ENCODE data around the gene KCNH6.

KCNH6 gene

GRCh38 chr17:63512896-63513644 is 10.1 kb upstream of the KCNH6 start:
- DNase-seq (ENCODE audit: low read depth in 2 of 2) = no peak

- no peak for DNase-seq (ENCODE audit: low read depth in 2 of 2)
Measured at GRCh38 chr17:63514477-63514876, 8.7 kb upstream of the KCNH6 start.

DNA sequence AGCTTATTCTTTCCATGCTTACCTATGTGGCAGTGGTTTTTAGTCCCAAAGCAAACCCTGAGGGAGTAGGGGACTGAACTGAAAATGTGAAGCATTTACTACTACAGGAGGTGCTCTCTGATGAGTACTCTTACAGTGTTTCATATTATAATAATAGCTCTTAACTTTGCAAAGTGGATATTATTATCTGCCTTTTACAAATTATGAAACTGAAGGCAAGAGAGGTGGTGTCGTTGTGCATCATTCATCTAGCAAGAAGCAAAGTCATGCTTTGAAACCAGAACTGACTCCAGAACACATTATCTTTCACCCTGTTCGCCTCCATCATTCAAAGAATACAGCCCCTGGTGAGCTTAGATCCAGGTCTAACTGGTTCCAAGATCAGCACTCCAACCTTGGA is 8.2 kb upstream of the KCNH6 start:
- no peak for DNase-seq (ENCODE audit: low read depth in 2 of 2)

DNA sequence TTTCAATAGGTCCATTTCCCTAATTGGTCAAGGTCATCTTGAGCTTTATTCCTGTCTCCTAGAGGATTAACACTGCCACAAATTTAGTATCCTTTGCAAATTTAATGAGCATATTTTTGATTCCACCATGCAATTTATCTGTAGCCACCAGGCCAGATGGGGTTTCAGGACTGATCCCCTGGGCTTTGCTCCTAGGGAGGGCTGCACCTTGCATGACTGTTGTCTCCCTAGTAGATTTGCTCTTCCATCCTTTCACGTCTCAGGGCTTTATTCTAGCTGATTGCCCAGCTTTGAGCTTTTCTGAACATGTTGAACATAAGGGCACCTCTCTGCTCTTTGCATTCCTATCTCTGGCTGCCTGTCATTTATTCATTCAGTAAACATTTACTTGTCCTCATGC is 7.7 kb upstream of the KCNH6 start:
- no peak for DNase-seq (ENCODE audit: low read depth in 2 of 2)

- no peak for DNase-seq (ENCODE audit: low read depth in 2 of 2)
Measured at GRCh38 chr17:63516910-63517824, 6.0 kb upstream of the KCNH6 start.

DNA sequence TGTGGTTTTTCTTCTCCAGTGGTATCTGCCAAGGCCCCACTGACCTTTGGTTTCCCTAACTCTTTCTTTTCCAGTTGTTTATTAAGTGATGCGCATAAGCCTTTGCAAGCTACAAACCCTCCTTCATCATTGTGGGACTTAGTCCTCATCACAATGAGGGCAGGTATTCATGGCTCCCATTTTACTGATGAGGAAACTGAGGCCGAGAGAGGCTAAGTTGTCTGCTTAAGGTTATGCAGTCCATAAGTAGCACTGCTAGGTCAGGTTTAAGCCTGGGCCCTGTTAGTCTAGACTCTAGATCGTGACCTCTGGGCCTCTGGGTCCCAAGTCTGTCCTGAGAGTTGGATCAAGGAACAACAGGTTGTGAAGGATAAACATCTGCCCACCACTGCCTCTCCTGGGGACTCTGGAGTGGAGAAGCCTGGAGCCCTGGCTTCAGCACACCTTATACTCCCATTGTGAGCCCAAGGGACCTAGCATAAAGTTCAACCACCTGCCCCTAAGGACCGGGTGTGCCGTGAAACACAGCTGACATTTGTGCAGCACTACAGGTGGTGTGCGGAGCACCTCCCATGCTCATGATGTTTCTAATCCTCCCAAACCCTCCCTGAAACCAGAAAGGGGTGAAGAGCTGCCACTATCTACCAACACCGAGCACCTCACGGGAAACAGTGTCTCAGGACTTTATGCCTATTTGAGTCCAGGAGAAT is 5.2 kb upstream of the KCNH6 start:
- no peak for DNase-seq (ENCODE audit: low read depth in 2 of 2)

GRCh38 chr17:63519116-63519881 is 3.9 kb upstream of the KCNH6 start:
- DNase-seq (ENCODE audit: low read depth in 2 of 2) = no peak

GRCh38 chr17:63519972-63520882 is 2.9 kb upstream of the KCNH6 start:
- no peak for DNase-seq (ENCODE audit: low read depth in 2 of 2)

DNA sequence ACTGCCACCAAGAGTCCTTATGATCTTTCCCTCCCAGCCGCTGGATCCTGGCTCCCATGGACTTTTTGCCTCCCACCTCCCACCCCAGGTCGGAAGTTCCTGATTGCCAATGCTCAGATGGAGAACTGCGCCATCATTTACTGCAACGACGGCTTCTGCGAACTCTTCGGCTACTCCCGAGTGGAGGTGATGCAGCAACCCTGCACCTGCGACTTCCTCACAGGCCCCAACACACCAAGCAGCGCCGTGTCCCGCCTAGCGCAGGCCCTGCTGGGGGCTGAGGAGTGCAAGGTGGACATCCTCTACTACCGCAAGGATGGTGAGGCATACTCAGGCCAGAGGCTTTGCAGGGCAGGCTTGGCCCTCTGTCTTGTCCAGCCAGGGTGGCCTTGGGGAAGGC is 893 bp downstream of the KCNH6 start:
- no peak for DNase-seq (ENCODE audit: low read depth in 2 of 2)

GRCh38 chr17:63525190-63525946 is 2.2 kb downstream of the KCNH6 start:
- DNase-seq (ENCODE audit: low read depth in 2 of 2) = no peak

DNA sequence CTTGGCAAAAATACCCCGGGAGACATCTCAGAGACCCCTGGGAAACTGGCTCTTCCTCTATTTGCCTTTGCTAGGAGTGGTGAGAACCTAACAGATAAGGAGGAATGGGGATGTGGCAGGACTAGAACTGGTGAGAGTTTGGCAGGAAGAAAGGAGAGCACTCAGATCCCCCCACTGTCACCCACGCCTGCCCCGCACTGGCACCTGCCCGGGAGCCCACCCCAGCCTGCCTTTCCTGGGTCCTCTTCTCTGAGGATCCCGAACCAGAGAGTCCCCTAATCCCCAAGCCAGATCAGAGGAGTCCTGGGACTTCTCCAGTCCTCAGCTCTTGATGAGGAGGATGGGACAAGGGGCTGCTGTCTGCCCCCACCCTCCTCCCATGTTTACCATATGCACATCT is 3.7 kb downstream of the KCNH6 start:
- no peak for DNase-seq (ENCODE audit: low read depth in 2 of 2)

GRCh38 chr17:63528183-63528582 is 5.0 kb downstream of the KCNH6 start:
- DNase-seq (ENCODE audit: low read depth in 2 of 2) = no peak

- DNase-seq (ENCODE audit: low read depth in 2 of 2) = no peak
Measured at GRCh38 chr17:63529711-63530556, 6.8 kb downstream of the KCNH6 start.

DNA sequence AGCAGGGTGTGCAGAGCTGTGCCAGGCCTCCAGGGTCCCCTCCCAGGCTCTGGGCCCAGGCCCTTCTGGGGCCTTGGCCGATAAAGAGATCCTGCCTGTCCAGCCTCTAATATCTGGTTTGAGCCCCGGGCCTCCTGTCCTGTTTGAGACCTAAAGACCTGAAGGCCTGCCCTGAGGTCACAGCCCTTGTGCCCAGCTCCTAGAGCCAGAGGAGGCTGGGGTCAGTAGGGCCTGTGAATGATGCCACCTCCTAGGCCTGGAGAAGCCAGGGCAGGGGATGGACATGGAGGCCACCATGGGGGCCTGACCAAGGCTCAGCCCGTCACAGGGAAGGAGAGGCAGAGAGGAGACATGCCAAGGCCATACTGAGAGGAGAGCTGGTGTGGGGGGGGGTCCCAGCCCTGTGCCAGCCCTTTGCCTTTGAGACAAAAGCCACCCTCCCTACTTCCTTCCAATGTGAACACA is 7.4 kb downstream of the KCNH6 start:
- DNase-seq (ENCODE audit: low read depth in 2 of 2) = no peak

GRCh38 chr17:63531022-63531965 is 8.1 kb downstream of the KCNH6 start:
- no peak for DNase-seq (ENCODE audit: low read depth in 2 of 2)

DNA sequence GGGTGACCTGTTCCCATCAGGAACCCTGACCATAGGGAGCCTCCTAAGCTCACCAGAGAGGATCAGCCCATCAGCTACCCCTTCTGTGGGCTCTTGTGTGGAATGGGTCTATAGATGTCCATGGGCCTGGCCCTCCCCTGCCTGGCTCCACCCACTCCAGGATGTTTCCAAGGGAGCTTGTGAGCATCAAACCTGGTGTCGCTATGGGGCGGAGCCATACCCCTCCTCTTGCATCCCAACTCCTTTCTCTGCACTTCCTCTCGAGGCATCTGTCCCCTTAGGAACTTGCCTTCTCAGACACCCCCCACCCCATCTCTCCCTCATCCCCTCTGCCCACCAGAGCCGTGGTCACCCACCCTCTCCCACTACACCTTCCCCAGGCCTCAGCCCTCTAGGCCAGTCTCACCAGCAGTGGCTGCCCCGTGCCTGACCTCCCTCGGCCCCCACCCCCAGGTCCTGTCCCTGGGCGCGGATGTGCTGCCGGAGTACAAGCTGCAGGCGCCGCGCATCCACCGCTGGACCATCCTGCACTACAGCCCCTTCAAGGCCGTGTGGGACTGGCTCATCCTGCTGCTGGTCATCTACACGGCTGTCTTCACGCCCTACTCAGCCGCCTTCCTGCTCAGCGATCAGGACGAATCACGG is 10.4 kb downstream of the KCNH6 start:
- no peak for DNase-seq (ENCODE audit: low read depth in 2 of 2)

GRCh38 chr17:63534078-63534570 is 11.0 kb downstream of the KCNH6 start:
- DNase-seq (ENCODE audit: low read depth in 2 of 2) = no peak
